Calu3 (cell line): ENCODE measurements around the gene DEFB113. TPM values are rescaled to one million over a fixed set of nuclear protein-coding genes. Genes with fewer than 3 reads are reported as not detected.

Experiments
- BruUV-seq: library from RNA; stranded (reverse); fragments of 400-500 nt; replicated peaks from 2 replicates; lab custom pipeline; 2021; lab: Mats Ljungman, UMichigan
- CTCF ChIA-PET: fragments of 300-600 bp; sonication (Branson Sonifier 250); formaldehyde crosslinking; loops from one replicate; lab custom pipeline; 2022; ENCODE audit warnings: antibody characterized with exemption; lab: Charles Lee
- DNase-seq: peaks from one replicate; pipeline ENCODE4 v3.0.0; 2022
- H3K27ac Mint-ChIP-seq: one replicate; pipeline ENCODE4 v1.8.0; 2022; ENCODE audit warnings: mixed read lengths; ENCODE audit not compliant: unreplicated experiment
- H3K27me3 Mint-ChIP-seq: one replicate; pipeline ENCODE4 v1.8.0; 2022; ENCODE audit warnings: mixed read lengths; ENCODE audit not compliant: unreplicated experiment
- H3K36me3 Mint-ChIP-seq: one replicate; pipeline ENCODE4 v1.8.0; 2022; ENCODE audit warnings: mild to moderate bottlenecking, moderate library complexity, mixed read lengths; ENCODE audit not compliant: insufficient read depth, unreplicated experiment
- H3K4me1 Mint-ChIP-seq: one replicate; pipeline ENCODE4 v1.8.0; 2022; ENCODE audit warnings: mild to moderate bottlenecking, low read depth, mixed read lengths; ENCODE audit not compliant: unreplicated experiment
- H3K4me3 Mint-ChIP-seq: one replicate; pipeline ENCODE4 v1.8.0; 2022; ENCODE audit warnings: mild to moderate bottlenecking, low read depth, moderate library complexity, mixed read lengths; ENCODE audit not compliant: unreplicated experiment
- H3K9me3 Mint-ChIP-seq: one replicate; pipeline ENCODE4 v1.8.0; 2022; ENCODE audit warnings: low read depth, mixed read lengths; ENCODE audit not compliant: unreplicated experiment
- intact Hi-C: fragments of 100-400 bp; cut with micrococcal nuclease; formaldehyde crosslinking; loops from one replicate; pipeline ENCODE4 v1.10.0; 2022; ENCODE audit not compliant: unreplicated experiment
- total RNA-seq: library from RNA; stranded (reverse); gene quantifications from 2 replicates; pipeline ENCODE4 v1.2.3, GENCODE V29; 2022
- TF ChIP-seq, protein P1 (sequence below): fragments of 200-600 bp; IDR thresholded peaks from one replicate; pipeline ENCODE4 v1.8.0; 2022; ENCODE audit warnings: antibody characterized with exemption; ENCODE audit not compliant: unreplicated experiment

Gene DEFB113
- total RNA-seq, 1 experiment from 2014 or later = not detected

- H3K9me3 Mint-ChIP-seq = no peaks in the 10 kb centered on the region
- DNase-seq = no peak
- no peaks in the 10 kb centered on the region for H3K36me3 Mint-ChIP-seq
- no peak overlapping the region for H3K4me3 Mint-ChIP-seq
- no peaks in the 10 kb centered on the region for H3K27me3 Mint-ChIP-seq
- CTCF ChIA-PET = no interaction called here
- no peaks in the 10 kb centered on the region for H3K4me1 Mint-ChIP-seq
- TF ChIP-seq, protein P1, sequence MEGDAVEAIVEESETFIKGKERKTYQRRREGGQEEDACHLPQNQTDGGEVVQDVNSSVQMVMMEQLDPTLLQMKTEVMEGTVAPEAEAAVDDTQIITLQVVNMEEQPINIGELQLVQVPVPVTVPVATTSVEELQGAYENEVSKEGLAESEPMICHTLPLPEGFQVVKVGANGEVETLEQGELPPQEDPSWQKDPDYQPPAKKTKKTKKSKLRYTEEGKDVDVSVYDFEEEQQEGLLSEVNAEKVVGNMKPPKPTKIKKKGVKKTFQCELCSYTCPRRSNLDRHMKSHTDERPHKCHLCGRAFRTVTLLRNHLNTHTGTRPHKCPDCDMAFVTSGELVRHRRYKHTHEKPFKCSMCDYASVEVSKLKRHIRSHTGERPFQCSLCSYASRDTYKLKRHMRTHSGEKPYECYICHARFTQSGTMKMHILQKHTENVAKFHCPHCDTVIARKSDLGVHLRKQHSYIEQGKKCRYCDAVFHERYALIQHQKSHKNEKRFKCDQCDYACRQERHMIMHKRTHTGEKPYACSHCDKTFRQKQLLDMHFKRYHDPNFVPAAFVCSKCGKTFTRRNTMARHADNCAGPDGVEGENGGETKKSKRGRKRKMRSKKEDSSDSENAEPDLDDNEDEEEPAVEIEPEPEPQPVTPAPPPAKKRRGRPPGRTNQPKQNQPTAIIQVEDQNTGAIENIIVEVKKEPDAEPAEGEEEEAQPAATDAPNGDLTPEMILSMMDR = no peak
- BruUV-seq = no TSS peak
- intact Hi-C loops = no loop called here
- H3K27ac Mint-ChIP-seq = no peak overlapping the region
Observed at GRCh38 chr6:49939993-49940498, 29.4 kb downstream of the DEFB113 start.

DNA sequence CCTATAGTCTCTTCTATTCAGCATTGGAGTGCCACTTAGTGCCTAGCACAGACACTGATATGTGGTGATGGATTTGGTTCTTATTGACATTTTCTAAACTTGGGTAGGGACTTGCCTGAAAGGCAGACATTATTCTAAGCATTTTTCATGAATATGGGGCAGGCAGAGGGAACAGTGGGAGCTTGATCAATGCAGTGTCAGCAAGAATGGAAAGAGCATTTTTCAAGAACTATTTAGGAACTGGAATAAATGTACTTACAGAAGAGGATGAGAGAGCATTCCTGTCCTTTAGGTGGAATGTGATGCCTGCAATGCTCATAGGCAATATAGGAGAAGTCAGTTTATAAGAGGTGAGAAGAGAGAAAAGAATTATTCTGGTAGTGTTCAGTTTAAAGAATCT, 31.6 kb downstream of the DEFB113 start:
- TF ChIP-seq, protein P1 = no peak
- Mint-ChIP-seq H3K27me3 (no peaks in the 10 kb centered on the region), H3K4me1 (no peaks in the 10 kb centered on the region), H3K9me3 (no peaks in the 10 kb centered on the region), H3K36me3 (no peaks in the 10 kb centered on the region), H3K4me3 (no peak overlapping the region), H3K27ac (no peak overlapping the region)
- no peak for DNase-seq
- CTCF ChIA-PET = no interaction called here
- intact Hi-C loops = no loop called here
- no TSS peak for BruUV-seq

GRCh38 chr6:49937017-49937416, 32.4 kb downstream of the DEFB113 start:
- no peak overlapping the region for H3K4me3 Mint-ChIP-seq
- BruUV-seq = no TSS peak

GRCh38 chr6:49935387-49935786, 34.0 kb downstream of the DEFB113 start:
- Mint-ChIP-seq H3K4me3 (no peak overlapping the region), H3K9me3 (no peaks in the 10 kb centered on the region), H3K4me1 (no peaks in the 10 kb centered on the region), H3K27me3 (no peaks in the 10 kb centered on the region), H3K27ac (no peak overlapping the region), H3K36me3 (no peaks in the 10 kb centered on the region)
- intact Hi-C loops = no loop called here
- TF ChIP-seq, protein P1 = no peak
- DNase-seq = no peak
- no TSS peak for BruUV-seq
- CTCF ChIA-PET = no interaction called here

More at GRCh38 chr6:49937017-49937416, 32.4 kb downstream of the DEFB113 start:
- TF ChIP-seq, protein P1 = no peak
- DNase-seq = no peak
- H3K4me1 Mint-ChIP-seq = no peaks in the 10 kb centered on the region
- no peaks in the 10 kb centered on the region for H3K36me3 Mint-ChIP-seq
- H3K27me3 Mint-ChIP-seq = no peaks in the 10 kb centered on the region
- CTCF ChIA-PET = no interaction called here
- no peaks in the 10 kb centered on the region for H3K9me3 Mint-ChIP-seq
- no peak overlapping the region for H3K27ac Mint-ChIP-seq
- intact Hi-C loops = no loop called here
